ENCODE data around the gene SEPTIN8.

DNA sequence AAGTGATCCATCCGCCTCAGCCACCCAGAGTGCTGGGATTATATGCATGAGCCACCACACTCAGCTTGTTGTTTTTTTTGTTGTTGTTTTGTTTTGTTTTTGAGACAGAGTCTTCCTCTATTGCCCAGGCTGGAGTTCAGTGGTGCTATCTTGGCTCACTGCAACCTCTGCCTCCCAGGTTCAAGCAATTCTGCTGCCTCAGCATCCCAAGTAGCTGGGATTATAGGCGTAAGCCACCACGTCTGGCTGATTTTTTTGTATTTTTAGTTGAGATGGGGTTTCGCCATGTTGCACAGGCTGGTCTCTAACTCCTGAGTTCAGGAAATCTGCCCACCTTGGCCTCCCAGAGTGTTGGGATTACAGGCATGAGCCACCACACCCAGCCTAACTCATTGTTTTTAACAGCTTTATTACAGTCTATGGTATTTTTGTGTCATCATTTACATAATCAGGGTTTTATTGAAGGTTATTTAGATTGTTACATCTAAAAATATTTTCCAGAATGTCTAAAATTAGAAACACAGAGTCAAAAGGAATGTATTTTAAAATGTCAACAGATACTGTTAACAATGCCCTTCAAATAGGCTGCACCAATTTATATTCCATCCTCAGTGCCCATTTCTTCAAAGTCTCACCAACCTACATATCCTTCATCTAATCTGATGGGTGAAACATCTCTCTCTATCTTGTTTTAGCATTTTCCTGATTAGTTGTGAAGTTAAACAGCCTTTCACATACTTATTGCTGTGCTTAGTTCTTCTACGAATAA lies 58.3 kb downstream of the SEPTIN8 start:
- TF ChIP-seq, protein P1, sequence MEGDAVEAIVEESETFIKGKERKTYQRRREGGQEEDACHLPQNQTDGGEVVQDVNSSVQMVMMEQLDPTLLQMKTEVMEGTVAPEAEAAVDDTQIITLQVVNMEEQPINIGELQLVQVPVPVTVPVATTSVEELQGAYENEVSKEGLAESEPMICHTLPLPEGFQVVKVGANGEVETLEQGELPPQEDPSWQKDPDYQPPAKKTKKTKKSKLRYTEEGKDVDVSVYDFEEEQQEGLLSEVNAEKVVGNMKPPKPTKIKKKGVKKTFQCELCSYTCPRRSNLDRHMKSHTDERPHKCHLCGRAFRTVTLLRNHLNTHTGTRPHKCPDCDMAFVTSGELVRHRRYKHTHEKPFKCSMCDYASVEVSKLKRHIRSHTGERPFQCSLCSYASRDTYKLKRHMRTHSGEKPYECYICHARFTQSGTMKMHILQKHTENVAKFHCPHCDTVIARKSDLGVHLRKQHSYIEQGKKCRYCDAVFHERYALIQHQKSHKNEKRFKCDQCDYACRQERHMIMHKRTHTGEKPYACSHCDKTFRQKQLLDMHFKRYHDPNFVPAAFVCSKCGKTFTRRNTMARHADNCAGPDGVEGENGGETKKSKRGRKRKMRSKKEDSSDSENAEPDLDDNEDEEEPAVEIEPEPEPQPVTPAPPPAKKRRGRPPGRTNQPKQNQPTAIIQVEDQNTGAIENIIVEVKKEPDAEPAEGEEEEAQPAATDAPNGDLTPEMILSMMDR (conservative IDR thresholded peaks at IDR 0.05; ENCODE audit: low read length) = no peak
- TF ChIP-seq EZH2phosphoT487 (IDR thresholded peaks at IDR 0.05; ENCODE audit: borderline replicate concordance) = no peak
